HEK293 (cell line): ENCODE measurements around the gene PRR18.

Source experiments
- CTCF ChIA-PET: fragments of 350-600 bp; formaldehyde crosslinking; extraction: SDS; loops from one replicate; lab custom pipeline; 2021; ENCODE audit warnings: antibody characterized with exemption; lab: Yijun Ruan, JAX
- POLR2A ChIA-PET: fragments of 300-600 bp; formaldehyde crosslinking; extraction: SDS; loops from one replicate; lab custom pipeline; 2020; ENCODE audit warnings: antibody characterized with exemption, inconsistent platforms; lab: Yijun Ruan, JAX
- H3K27ac ChIP-seq: fragments of 200-500 bp; sonication (Bioruptor generic); 2 replicates; pipeline ENCODE4 v1.5.1; 2014; ENCODE audit warnings: low read depth, low read length, control low read depth, inconsistent platforms; ENCODE audit errors: extremely low read depth
- H3K36me3 ChIP-seq, 2 experiments: fragments of 200-500 bp in 1 of 2; sonication (Bioruptor generic) in 1 of 2; 1 replicate in 1 of 2; 2 replicates in 1 of 2; pipeline ENCODE4 v1.5.1; 2014 to 2017; ENCODE audit warnings: inconsistent platforms in 2 of 2, low read length in 2 of 2; ENCODE audit not compliant: control insufficient read depth in 2 of 2, insufficient read depth in 1 of 2
- H3K4me1 ChIP-seq: fragments of 200-500 bp; sonication (Bioruptor generic); 2 replicates; pipeline ENCODE4 v1.5.1; 2014; ENCODE audit warnings: mild to moderate bottlenecking, low read length, inconsistent platforms; ENCODE audit not compliant: control insufficient read depth, insufficient read depth
- H3K4me3 ChIP-seq: 2 replicates; pipeline ENCODE4 v1.5.1; 2011; ENCODE audit warnings: low read depth, mild to moderate bottlenecking, control low read depth, low read length, moderate library complexity
- H3K9me3 ChIP-seq: fragments of 200-500 bp; sonication (Bioruptor generic); 2 replicates; pipeline ENCODE4 v1.5.1; 2014; ENCODE audit warnings: low read depth, low read length, inconsistent platforms; ENCODE audit not compliant: control insufficient read depth, insufficient read depth
- BCL11B ChIP-seq: fragments of 450-650 bp; formaldehyde crosslinking; IDR thresholded peaks from 2 replicates; pipeline ENCODE4 v1.5.1; 2016; ENCODE audit warnings: low read depth, missing biosample characterization, missing genetic modification characterization
- SCRT1 ChIP-seq: fragments of 450-650 bp; formaldehyde crosslinking; IDR thresholded peaks from 2 replicates; pipeline ENCODE4 v1.5.1; 2016; ENCODE audit warnings: missing biosample characterization, missing genetic modification characterization, borderline replicate concordance
- SETDB1 ChIP-seq: IDR thresholded peaks from one replicate; pipeline ENCODE4 v1.6.1; 2017; ENCODE audit warnings: mild to moderate bottlenecking, low read length, moderate library complexity, mixed read lengths; ENCODE audit not compliant: insufficient read length
- ZBTB8A ChIP-seq: fragments of 450-650 bp; formaldehyde crosslinking; IDR thresholded peaks from 2 replicates; pipeline ENCODE4 v1.5.1; 2016; ENCODE audit warnings: missing biosample characterization, missing genetic modification characterization
- ZIC2 ChIP-seq: fragments of 450-650 bp; formaldehyde crosslinking; IDR thresholded peaks from 2 replicates; pipeline ENCODE4 v1.5.1; 2016; ENCODE audit warnings: missing biosample characterization, missing genetic modification characterization
- ZNF121 ChIP-seq: fragments of 450-650 bp; formaldehyde crosslinking; IDR thresholded peaks from 2 replicates; pipeline ENCODE4 v1.5.1; 2016; ENCODE audit warnings: missing biosample characterization, missing genetic modification characterization
- ZNF138 ChIP-seq: fragments of 450-650 bp; formaldehyde crosslinking; IDR thresholded peaks from 2 replicates; pipeline ENCODE4 v1.5.1; 2016; ENCODE audit warnings: missing biosample characterization, missing genetic modification characterization, borderline replicate concordance
- ZNF146 ChIP-seq: fragments of 450-650 bp; formaldehyde crosslinking; IDR thresholded peaks from 2 replicates; pipeline ENCODE4 v1.5.1; 2016; ENCODE audit warnings: missing biosample characterization, missing genetic modification characterization
- ZNF341 ChIP-seq: fragments of 450-650 bp; formaldehyde crosslinking; IDR thresholded peaks from 2 replicates; pipeline ENCODE4; 2016; ENCODE audit warnings: low read depth, missing biosample characterization, missing genetic modification characterization
- ZNF426 ChIP-seq: fragments of 450-650 bp; formaldehyde crosslinking; IDR thresholded peaks from 2 replicates; pipeline ENCODE4 v1.5.1; 2017; ENCODE audit warnings: missing biosample characterization, missing genetic modification characterization, mild to moderate bottlenecking, inconsistent platforms, moderate library complexity
- ZNF433 ChIP-seq: fragments of 450-650 bp; formaldehyde crosslinking; IDR thresholded peaks from 2 replicates; pipeline ENCODE4 v1.5.1; 2016; ENCODE audit warnings: missing biosample characterization, missing genetic modification characterization, low read depth
- ZNF473 ChIP-seq: fragments of 450-650 bp; formaldehyde crosslinking; IDR thresholded peaks from 2 replicates; pipeline ENCODE4 v1.5.1; 2017; ENCODE audit warnings: missing biosample characterization, missing genetic modification characterization
- ZNF530 ChIP-seq: fragments of 450-650 bp; formaldehyde crosslinking; IDR thresholded peaks from 2 replicates; pipeline ENCODE4 v1.5.1; 2016; ENCODE audit warnings: low read depth, missing biosample characterization, missing genetic modification characterization
- ZNF548 ChIP-seq: fragments of 450-650 bp; formaldehyde crosslinking; IDR thresholded peaks from 2 replicates; pipeline ENCODE4 v1.5.1; 2016; ENCODE audit warnings: missing biosample characterization, missing genetic modification characterization
- ZNF555 ChIP-seq: fragments of 450-650 bp; formaldehyde crosslinking; conservative IDR thresholded peaks from 2 replicates; pipeline ENCODE4 v1.5.1; 2017; ENCODE audit warnings: missing biosample characterization, mild to moderate bottlenecking, missing genetic modification characterization, inconsistent platforms
- ZNF558 ChIP-seq: fragments of 450-650 bp; formaldehyde crosslinking; IDR thresholded peaks from 2 replicates; pipeline ENCODE4 v1.5.1; 2016; ENCODE audit warnings: missing biosample characterization, missing genetic modification characterization
- ZNF585B ChIP-seq: fragments of 450-650 bp; formaldehyde crosslinking; IDR thresholded peaks from 2 replicates; pipeline ENCODE4 v1.5.1; 2016; ENCODE audit warnings: missing biosample characterization, missing genetic modification characterization
- ZNF660 ChIP-seq: fragments of 450-650 bp; IDR thresholded peaks from 2 replicates; pipeline ENCODE4 v1.5.1; 2018; ENCODE audit warnings: missing biosample characterization, mild to moderate bottlenecking, missing genetic modification characterization
- ZNF701 ChIP-seq: fragments of 450-650 bp; formaldehyde crosslinking; IDR thresholded peaks from 2 replicates; pipeline ENCODE4 v1.5.1; 2016; ENCODE audit warnings: missing biosample characterization, missing genetic modification characterization
- ZXDB ChIP-seq: fragments of 450-650 bp; formaldehyde crosslinking; IDR thresholded peaks from 2 replicates; pipeline ENCODE4 v1.5.1; 2016; ENCODE audit warnings: missing biosample characterization, missing genetic modification characterization
- TF ChIP-seq, protein P1 (sequence below): fragments of 450-650 bp; formaldehyde crosslinking; IDR thresholded peaks from 2 replicates; pipeline ENCODE4 v1.5.0; 2017; ENCODE audit warnings: missing biosample characterization, missing genetic modification characterization, borderline replicate concordance
- TF ChIP-seq, protein P2 (sequence below): fragments of 450-650 bp; formaldehyde crosslinking; IDR thresholded peaks from 2 replicates; pipeline ENCODE4 v1.5.1; 2016; ENCODE audit warnings: missing biosample characterization, missing genetic modification characterization, low read depth

PRR18 gene

DNA sequence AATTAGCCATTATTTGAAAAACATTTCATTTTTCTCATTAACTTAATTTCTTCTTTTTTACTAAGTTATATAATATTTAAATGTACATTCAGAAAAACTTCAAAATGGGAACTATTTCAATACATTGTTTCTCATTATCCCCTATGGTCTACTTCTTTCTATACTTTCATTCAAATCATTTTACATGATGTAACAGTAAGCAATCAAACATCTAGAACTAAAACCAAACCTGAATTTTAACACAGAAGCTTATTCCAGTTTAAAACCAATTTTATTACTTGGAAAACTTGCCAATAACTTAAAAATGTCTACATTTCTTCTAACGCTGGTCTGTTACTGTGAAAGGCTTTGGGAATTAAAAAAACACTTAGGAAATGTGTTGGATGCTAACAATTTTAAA lies 4.6 kb upstream of the PRR18 start:
- ChIA-PET POLR2A (no interaction called here), CTCF (interaction anchor here (0.6 to 4.9 kb wide), 37 partner anchors 8 to 689 kb away, joined by 3 to 54 read pairs (median 5); no protein-coding TSS in a partner anchor)
- no peaks in the 10 kb centered on the region for H3K36me3 ChIP-seq
- H3K27ac ChIP-seq, result no peak overlapping the region
- H3K9me3 ChIP-seq, result no peaks in the 10 kb centered on the region
- TF ChIP-seq ZNF555 (no peak), ZNF121 (tag by site-specific recombination) (no peak), ZNF660 (tag by site-specific recombination) (no peak), SETDB1 (no peak), ZNF138 (no peak), ZNF146 (no peak), SCRT1 (no peak), ZXDB (no peak), ZNF473 (no peak), ZNF585B (tag by site-specific recombination) (no peak), ZNF548 (tag by site-specific recombination) (no peak), BCL11B (tag by site-specific recombination) (no peak), ZNF558 (tag by site-specific recombination) (no peak), ZBTB8A (tag by site-specific recombination) (no peak), ZNF701 (no peak), ZNF530 (no peak)
- TF ChIP-seq, protein P1, sequence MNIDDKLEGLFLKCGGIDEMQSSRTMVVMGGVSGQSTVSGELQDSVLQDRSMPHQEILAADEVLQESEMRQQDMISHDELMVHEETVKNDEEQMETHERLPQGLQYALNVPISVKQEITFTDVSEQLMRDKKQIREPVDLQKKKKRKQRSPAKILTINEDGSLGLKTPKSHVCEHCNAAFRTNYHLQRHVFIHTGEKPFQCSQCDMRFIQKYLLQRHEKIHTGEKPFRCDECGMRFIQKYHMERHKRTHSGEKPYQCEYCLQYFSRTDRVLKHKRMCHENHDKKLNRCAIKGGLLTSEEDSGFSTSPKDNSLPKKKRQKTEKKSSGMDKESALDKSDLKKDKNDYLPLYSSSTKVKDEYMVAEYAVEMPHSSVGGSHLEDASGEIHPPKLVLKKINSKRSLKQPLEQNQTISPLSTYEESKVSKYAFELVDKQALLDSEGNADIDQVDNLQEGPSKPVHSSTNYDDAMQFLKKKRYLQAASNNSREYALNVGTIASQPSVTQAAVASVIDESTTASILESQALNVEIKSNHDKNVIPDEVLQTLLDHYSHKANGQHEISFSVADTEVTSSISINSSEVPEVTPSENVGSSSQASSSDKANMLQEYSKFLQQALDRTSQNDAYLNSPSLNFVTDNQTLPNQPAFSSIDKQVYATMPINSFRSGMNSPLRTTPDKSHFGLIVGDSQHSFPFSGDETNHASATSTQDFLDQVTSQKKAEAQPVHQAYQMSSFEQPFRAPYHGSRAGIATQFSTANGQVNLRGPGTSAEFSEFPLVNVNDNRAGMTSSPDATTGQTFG (tag by site-specific recombination), result no peak
- H3K4me3 ChIP-seq, result no peak overlapping the region
- H3K4me1 ChIP-seq, result no peaks in the 10 kb centered on the region

GRCh38 chr6:166310634-166311033 lies 2.4 kb upstream of the PRR18 start:
- TF ChIP-seq ZNF341 (tag by site-specific recombination) (no peak), ZNF530 (no peak), ZNF433 (tag by site-specific recombination) (no peak), ZBTB8A (tag by site-specific recombination) (no peak), ZNF426 (tag by site-specific recombination) (no peak), ZIC2 (no peak)
- TF ChIP-seq, protein P2, sequence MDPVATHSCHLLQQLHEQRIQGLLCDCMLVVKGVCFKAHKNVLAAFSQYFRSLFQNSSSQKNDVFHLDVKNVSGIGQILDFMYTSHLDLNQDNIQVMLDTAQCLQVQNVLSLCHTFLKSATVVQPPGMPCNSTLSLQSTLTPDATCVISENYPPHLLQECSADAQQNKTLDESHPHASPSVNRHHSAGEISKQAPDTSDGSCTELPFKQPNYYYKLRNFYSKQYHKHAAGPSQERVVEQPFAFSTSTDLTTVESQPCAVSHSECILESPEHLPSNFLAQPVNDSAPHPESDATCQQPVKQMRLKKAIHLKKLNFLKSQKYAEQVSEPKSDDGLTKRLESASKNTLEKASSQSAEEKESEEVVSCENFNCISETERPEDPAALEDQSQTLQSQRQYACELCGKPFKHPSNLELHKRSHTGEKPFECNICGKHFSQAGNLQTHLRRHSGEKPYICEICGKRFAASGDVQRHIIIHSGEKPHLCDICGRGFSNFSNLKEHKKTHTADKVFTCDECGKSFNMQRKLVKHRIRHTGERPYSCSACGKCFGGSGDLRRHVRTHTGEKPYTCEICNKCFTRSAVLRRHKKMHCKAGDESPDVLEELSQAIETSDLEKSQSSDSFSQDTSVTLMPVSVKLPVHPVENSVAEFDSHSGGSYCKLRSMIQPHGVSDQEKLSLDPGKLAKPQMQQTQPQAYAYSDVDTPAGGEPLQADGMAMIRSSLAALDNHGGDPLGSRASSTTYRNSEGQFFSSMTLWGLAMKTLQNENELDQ (tag by site-specific recombination), result no peak
- H3K27ac ChIP-seq, result no peak overlapping the region
- no peaks in the 10 kb centered on the region for H3K36me3 ChIP-seq
- no peaks in the 10 kb centered on the region for H3K9me3 ChIP-seq
- ChIA-PET POLR2A (no interaction called here), CTCF (interaction anchor here (0.6 to 4.9 kb wide), 7 partner anchors 9 to 90 kb away, joined by 3 to 37 read pairs (median 5); no protein-coding TSS in a partner anchor)
- no peak overlapping the region for H3K4me3 ChIP-seq
- H3K4me1 ChIP-seq, result no peaks in the 10 kb centered on the region
